ENCODE measurements around the gene STK11IP. TPM values are rescaled to one million over a fixed set of nuclear protein-coding genes. Genes with fewer than 3 reads are reported as not detected.
A peak's percentile ranks its signal among the peaks of the same experiment; 100 is the strongest.

The STK11IP gene
- total RNA-seq, 3 donors from 2014 or later, result 34.6 to 42.0 (median 39.6) TPM

DNA sequence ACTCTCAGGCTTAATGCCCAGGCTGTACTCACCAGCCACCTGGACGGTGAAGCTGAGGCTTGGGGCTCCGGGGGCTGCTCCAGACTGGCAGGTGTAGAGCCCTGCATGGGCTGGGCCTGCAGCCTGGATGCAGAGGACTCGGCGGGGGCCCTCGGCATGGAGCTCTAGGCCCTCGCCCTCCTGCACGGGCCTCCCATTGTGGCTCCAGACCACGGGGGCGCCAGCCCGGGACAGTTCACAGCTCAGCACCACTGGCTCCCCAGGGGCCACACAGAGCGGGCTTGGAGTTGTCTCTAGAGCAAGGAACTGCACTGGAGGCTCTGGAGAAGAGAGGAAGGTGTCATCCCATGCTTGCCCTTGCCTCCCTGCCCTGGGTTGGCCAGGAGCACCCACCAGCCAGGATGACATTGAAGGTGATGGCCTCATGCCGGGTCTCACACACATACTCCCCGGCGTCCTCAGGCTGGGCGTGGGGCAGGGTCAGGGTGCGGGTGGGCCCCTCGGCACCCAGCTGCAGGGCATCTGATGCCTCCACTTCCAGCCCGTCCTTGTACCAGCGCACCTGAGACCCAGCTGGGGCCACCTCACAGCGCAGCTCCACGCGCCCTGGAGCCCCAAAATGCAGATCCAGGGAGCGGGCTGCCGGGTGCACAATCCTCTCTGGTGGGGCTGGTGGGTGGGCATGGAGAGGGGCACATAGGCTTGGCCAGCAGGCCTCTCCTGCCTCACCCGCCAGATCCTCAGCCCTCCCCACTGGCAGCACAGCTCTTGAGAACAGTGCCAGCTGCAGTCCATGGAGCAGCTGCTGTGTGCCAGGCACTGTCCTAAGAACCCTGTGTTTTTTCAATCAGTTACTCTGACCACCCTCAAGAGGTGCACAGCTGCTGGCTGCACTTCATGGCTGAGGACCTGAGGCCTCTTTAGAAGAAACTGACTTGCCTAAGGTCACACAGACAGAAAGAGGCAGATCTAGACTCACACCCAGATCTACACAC is 39.6 kb upstream of the STK11IP start:
- no peaks in the 10 kb centered on the region for H3K9me3 ChIP-seq
- no peaks in the 10 kb centered on the region for H3K36me3 ChIP-seq (ENCODE audit: low read depth)
- TF ChIP-seq, protein P1, sequence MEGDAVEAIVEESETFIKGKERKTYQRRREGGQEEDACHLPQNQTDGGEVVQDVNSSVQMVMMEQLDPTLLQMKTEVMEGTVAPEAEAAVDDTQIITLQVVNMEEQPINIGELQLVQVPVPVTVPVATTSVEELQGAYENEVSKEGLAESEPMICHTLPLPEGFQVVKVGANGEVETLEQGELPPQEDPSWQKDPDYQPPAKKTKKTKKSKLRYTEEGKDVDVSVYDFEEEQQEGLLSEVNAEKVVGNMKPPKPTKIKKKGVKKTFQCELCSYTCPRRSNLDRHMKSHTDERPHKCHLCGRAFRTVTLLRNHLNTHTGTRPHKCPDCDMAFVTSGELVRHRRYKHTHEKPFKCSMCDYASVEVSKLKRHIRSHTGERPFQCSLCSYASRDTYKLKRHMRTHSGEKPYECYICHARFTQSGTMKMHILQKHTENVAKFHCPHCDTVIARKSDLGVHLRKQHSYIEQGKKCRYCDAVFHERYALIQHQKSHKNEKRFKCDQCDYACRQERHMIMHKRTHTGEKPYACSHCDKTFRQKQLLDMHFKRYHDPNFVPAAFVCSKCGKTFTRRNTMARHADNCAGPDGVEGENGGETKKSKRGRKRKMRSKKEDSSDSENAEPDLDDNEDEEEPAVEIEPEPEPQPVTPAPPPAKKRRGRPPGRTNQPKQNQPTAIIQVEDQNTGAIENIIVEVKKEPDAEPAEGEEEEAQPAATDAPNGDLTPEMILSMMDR (IDR thresholded peaks at IDR 0.05), result no peak
- no peak overlapping the region for H3K4me3 ChIP-seq
- intact Hi-C loops (cut with DNase I, micrococcal nuclease), result no loop called here
- H3K4me1 ChIP-seq (ENCODE audit: low read depth), result peaks cover 3% of the 10 kb centered on the region
- ATAC-seq (no peak), DNase-seq (peak in 1 of 3 donors; percentile 18)

DNA sequence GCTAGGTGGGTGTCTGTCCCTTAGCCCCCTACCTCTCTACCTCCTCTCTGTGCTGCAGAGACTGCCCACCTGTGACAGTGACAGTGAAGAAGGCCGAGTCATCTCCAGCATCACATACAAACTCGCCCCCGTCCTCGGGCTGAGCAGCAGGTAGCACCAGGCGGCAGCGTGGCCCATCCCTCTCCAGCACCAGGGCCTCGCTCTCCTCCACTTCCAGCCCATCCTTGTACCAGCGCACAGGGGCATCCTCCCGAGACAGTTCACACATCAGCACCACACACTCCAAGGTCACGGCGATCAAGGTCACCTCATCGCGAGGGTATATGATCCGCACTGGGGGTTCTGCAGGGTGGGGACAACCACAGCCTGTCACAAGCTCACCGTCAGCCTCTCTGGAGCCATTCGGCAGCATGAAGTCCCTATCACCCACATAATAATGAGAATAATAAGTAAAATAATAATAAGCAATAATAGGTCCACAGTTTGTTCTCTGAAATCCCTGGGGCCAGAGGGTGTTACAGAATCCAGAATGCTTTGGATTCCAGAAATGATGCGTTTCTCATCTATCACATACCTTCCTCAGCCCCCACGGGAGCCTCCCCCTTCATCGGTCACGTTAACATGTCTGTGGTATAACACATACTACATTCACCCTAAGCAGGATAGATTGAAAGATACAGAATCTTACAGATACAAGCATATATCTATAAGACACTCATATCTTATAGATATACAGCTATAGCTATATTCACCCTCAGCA is 38.3 kb upstream of the STK11IP start:
- Histone ChIP-seq H3K4me1 (ENCODE audit: low read depth) (no peaks in the 10 kb centered on the region), H3K36me3 (ENCODE audit: low read depth) (no peaks in the 10 kb centered on the region), H3K4me3 (no peak overlapping the region), H3K9me3 (no peaks in the 10 kb centered on the region)
- DNase-seq, result no peak
- TF ChIP-seq, protein P1 (IDR thresholded peaks at IDR 0.05), result no peak
- no peak for ATAC-seq
- intact Hi-C loops (cut with DNase I, micrococcal nuclease), result no loop called here

DNA sequence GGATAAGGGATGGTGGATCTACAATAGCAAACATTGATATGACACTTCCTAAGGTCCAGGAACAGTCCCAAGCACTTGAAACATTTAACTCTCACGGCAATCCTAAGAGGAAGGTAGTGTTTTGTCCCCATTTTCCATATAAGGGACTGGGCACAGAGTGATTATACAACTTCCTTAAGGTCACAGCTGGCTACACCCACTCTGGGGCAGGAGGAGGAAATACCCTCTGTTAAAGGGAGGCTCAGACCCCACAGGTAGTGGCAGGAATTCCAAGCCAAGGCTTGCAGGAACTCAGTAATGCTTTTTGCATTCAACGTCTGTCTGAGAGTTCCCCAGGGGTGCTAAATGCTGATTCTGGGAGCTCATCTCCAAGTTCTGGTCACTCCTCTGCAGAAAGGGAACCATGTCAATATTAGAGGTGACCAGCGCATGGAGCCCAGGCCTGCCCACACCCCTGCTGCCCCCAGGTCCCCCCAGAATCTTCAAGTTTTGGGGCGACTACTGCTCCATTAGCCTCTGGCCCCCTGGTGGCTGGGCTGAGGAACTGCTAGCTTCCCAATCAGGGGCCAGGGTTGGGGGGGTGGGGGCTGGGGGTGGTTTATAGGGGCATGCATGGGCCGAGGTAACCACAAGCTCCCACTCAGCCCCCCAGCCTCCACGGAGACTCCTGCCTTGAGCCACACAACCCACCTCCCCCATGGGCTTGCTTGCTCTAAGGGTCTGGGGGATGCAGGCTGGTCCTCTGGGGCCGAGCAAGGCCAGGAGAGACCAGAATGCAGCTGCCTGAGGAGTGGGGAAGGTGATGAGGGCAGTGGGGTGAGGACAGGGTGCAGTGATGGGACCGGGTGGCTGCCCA is 37.4 kb upstream of the STK11IP start:
- Histone ChIP-seq H3K36me3 (ENCODE audit: low read depth) (no peaks in the 10 kb centered on the region), H3K9me3 (no peaks in the 10 kb centered on the region), H3K4me1 (ENCODE audit: low read depth) (no peaks in the 10 kb centered on the region), H3K4me3 (no peak overlapping the region)
- intact Hi-C loops (cut with DNase I, micrococcal nuclease), result no loop called here
- TF ChIP-seq, protein P1 (IDR thresholded peaks at IDR 0.05), result peak; percentile 67
- ATAC-seq, result peak; percentile 58
- DNase-seq, result no peak

DNA sequence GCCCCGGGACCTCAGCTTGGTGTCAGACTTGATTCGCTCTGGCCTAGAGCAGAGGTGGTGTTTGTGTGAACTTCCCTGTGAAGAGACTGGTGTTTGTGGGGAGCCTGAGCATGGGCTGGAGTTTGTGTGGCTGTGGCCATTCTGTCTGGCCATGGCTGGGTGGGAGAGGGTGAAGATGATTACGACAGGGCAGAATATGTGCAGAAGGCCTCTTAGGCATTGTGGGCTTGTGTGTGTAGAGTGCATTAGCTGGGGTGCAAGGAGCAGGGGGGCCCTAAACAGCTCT is 36.8 kb upstream of the STK11IP start:
- no peaks in the 10 kb centered on the region for H3K9me3 ChIP-seq
- TF ChIP-seq, protein P1 (IDR thresholded peaks at IDR 0.05), result no peak
- H3K4me3 ChIP-seq, result no peak overlapping the region
- DNase-seq (no peak), ATAC-seq (no peak)
- H3K4me1 ChIP-seq (ENCODE audit: low read depth), result no peaks in the 10 kb centered on the region
- H3K36me3 ChIP-seq (ENCODE audit: low read depth), result no peaks in the 10 kb centered on the region
- intact Hi-C loops (cut with DNase I, micrococcal nuclease), result no loop called here
